IPS-20b (cell line): ENCODE data around the gene TRAPPC6A.

ENCODE experiments used
- H3K27ac ChIP-seq: one replicate; pipeline ENCODE4 v1.5.1; 2013; ENCODE audit warnings: low read length
- H3K27me3 ChIP-seq: 2 replicates; pipeline ENCODE4 v1.6.1; 2013; ENCODE audit warnings: mild to moderate bottlenecking, low read length, inconsistent platforms; ENCODE audit not compliant: insufficient read depth
- H3K36me3 ChIP-seq: 2 replicates; pipeline ENCODE4 v1.6.1; 2013; ENCODE audit warnings: low read depth, mild to moderate bottlenecking, inconsistent platforms, low read length, moderate library complexity; ENCODE audit not compliant: insufficient read depth
- H3K4me1 ChIP-seq: 2 replicates; pipeline ENCODE4 v1.6.1; 2013; ENCODE audit warnings: mild to moderate bottlenecking, control low read depth, inconsistent platforms, low read length, moderate library complexity; ENCODE audit not compliant: insufficient read depth
- H3K4me3 ChIP-seq: 2 replicates; pipeline ENCODE4 v1.5.1; 2013; ENCODE audit warnings: mild to moderate bottlenecking, low read length, inconsistent platforms
- H3K9ac ChIP-seq: 2 replicates; pipeline ENCODE4 v1.6.1; 2013; ENCODE audit warnings: low read depth, mild to moderate bottlenecking, inconsistent platforms, low read length, moderate library complexity
- H3K9me3 ChIP-seq: 2 replicates; pipeline ENCODE4 v1.6.1; 2013; ENCODE audit warnings: mild to moderate bottlenecking, low read depth, low read length, inconsistent platforms; ENCODE audit not compliant: insufficient read depth

Gene TRAPPC6A

DNA sequence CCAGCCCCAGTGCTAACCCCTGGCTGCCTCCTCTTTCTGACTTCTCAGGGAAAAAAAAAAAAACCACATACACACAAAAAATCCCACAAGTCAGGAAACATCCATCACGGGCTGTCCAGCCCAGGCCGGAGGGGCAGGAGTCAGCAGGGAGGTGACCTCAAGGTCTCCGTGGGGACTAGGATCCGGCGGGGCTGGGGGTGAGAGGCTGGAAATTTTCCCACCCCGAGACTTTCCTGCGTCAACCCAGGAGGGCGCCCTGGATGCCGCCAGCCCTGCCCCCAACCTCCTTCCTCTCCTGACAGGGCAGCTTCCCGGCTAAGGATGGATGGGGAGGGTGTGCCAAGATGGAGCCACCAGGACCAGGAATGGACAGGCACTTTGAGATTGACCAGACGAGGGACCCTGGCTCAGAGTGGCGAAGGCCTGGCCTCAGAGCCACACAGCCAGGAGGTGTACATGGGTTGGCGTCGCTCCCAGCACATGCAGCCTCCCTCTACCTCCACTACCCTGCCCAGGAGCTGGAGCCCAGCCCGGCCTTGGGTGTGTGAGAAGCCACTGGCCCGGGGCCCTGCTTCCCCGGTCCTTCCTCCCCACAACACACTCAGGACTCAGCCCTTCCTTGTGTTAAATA is 33.8 kb upstream of the TRAPPC6A start:
- Histone ChIP-seq H3K9me3 (no peaks in the 10 kb centered on the region), H3K27me3 (peaks cover 34% of the 10 kb centered on the region), H3K4me3 (no peak overlapping the region), H3K9ac (no peak overlapping the region), H3K4me1 (no peaks in the 10 kb centered on the region; the same call in 1 of the 2 replicates), H3K27ac (no peak overlapping the region), H3K36me3 (no peaks in the 10 kb centered on the region)

GRCh38 chr19:45206328-45206727 is 28.3 kb upstream of the TRAPPC6A start:
- no peaks in the 10 kb centered on the region for H3K9me3 ChIP-seq
- H3K9ac ChIP-seq = no peak overlapping the region
- H3K36me3 ChIP-seq = no peaks in the 10 kb centered on the region
- no peaks in the 10 kb centered on the region for H3K4me1 ChIP-seq
- H3K27ac ChIP-seq = no peak overlapping the region
- H3K27me3 ChIP-seq = peaks cover 4% of the 10 kb centered on the region; the same call in 1 of the 2 replicates
- no peak overlapping the region for H3K4me3 ChIP-seq

DNA sequence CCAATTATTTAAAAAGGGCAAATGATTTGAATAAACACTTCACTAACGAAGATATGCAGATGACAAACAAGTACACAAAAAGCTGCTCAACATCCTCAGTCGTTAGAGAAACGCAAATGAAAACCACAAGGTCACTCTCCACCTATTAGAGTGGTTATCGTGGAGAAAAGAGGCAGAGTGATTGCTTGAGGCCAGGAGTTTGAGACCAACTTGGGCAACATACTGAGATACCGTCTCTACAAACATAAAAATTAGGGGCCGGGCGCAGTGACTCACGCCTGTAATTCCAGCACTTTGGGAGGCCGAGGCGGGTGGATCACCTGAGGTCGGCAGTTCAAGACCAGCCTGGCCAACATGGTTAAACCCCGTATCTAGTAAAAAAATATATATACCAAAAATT is 27.8 kb upstream of the TRAPPC6A start:
- Histone ChIP-seq H3K9me3 (no peaks in the 10 kb centered on the region), H3K9ac (no peak overlapping the region), H3K36me3 (no peaks in the 10 kb centered on the region), H3K27ac (no peak overlapping the region), H3K4me1 (no peaks in the 10 kb centered on the region), H3K27me3 (peaks cover 3% of the 10 kb centered on the region; the same call in 1 of the 2 replicates), H3K4me3 (no peak overlapping the region)

DNA sequence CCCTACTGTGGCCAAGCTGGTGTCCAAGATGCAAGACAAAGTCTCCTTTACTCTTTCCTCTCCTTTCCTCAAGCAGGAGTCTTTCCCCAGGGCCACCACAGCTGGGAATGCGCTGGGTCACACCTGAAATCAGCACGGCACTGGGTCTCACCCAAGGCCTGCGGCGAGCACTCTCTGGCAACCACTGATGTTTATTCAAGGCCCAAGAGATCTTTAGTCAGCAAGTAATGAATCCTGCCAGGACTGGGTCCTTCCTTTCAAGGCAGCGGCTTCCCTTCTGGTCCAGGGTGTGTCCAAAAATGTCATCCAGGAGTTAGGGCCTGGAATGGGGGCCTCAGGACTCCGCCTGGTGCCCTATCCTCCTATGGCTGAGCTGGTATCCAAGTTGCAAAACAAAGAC is 24.6 kb upstream of the TRAPPC6A start:
- Histone ChIP-seq H3K27ac (no peak overlapping the region), H3K4me1 (no peaks in the 10 kb centered on the region), H3K4me3 (no peak overlapping the region), H3K9me3 (no peaks in the 10 kb centered on the region), H3K36me3 (no peaks in the 10 kb centered on the region), H3K9ac (no peak overlapping the region), H3K27me3 (no peaks in the 10 kb centered on the region)

DNA sequence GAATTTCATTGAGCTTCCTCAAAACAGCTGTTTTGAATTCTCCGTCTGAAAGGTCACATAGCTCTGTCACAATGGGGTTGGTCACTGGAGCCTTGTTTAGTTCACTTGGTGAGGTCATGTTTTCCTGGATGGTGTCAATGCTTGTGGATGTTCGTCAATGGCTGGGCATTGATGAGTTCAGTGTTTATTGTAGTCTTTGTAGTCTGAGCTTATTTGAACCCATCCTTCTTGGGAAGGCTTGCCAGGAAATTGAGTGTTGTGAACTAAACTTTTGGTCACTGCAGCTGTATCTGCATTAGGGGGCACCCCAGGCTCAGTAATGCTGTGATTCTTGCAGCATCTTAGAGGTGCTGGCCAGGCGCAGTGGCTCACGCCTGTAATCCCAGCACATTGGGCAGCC is 22.5 kb upstream of the TRAPPC6A start:
- Histone ChIP-seq H3K27me3 (no peaks in the 10 kb centered on the region), H3K9ac (no peak overlapping the region), H3K36me3 (no peaks in the 10 kb centered on the region), H3K4me1 (no peaks in the 10 kb centered on the region), H3K27ac (no peak overlapping the region), H3K4me3 (no peak overlapping the region), H3K9me3 (no peaks in the 10 kb centered on the region)

GRCh38 chr19:45195764-45196163 is 17.7 kb upstream of the TRAPPC6A start:
- no peaks in the 10 kb centered on the region for H3K36me3 ChIP-seq
- no peak overlapping the region for H3K9ac ChIP-seq
- H3K9me3 ChIP-seq = no peaks in the 10 kb centered on the region
- H3K27ac ChIP-seq = no peak overlapping the region
- no peaks in the 10 kb centered on the region for H3K27me3 ChIP-seq
- H3K4me1 ChIP-seq = no peaks in the 10 kb centered on the region
- H3K4me3 ChIP-seq = no peak overlapping the region

GRCh38 chr19:45191375-45191774 is 13.3 kb upstream of the TRAPPC6A start:
- no peak overlapping the region for H3K4me3 ChIP-seq
- no peaks in the 10 kb centered on the region for H3K4me1 ChIP-seq
- no peaks in the 10 kb centered on the region for H3K9me3 ChIP-seq
- no peak overlapping the region for H3K9ac ChIP-seq
- H3K36me3 ChIP-seq = no peaks in the 10 kb centered on the region
- no peak overlapping the region for H3K27ac ChIP-seq
- no peaks in the 10 kb centered on the region for H3K27me3 ChIP-seq

- Histone ChIP-seq H3K4me1 (no peaks in the 10 kb centered on the region), H3K4me3 (no peak overlapping the region), H3K36me3 (no peaks in the 10 kb centered on the region), H3K27ac (no peak overlapping the region), H3K9ac (no peak overlapping the region), H3K9me3 (no peaks in the 10 kb centered on the region), H3K27me3 (no peaks in the 10 kb centered on the region)
Observed at GRCh38 chr19:45189971-45190370, 11.9 kb upstream of the TRAPPC6A start.

GRCh38 chr19:45187421-45188100 is 9.5 kb upstream of the TRAPPC6A start:
- no peaks in the 10 kb centered on the region for H3K36me3 ChIP-seq
- H3K4me1 ChIP-seq = no peaks in the 10 kb centered on the region
- no peak overlapping the region for H3K27ac ChIP-seq
- no peaks in the 10 kb centered on the region for H3K9me3 ChIP-seq
- no peak overlapping the region for H3K4me3 ChIP-seq
- no peaks in the 10 kb centered on the region for H3K27me3 ChIP-seq
- no peak overlapping the region for H3K9ac ChIP-seq

DNA sequence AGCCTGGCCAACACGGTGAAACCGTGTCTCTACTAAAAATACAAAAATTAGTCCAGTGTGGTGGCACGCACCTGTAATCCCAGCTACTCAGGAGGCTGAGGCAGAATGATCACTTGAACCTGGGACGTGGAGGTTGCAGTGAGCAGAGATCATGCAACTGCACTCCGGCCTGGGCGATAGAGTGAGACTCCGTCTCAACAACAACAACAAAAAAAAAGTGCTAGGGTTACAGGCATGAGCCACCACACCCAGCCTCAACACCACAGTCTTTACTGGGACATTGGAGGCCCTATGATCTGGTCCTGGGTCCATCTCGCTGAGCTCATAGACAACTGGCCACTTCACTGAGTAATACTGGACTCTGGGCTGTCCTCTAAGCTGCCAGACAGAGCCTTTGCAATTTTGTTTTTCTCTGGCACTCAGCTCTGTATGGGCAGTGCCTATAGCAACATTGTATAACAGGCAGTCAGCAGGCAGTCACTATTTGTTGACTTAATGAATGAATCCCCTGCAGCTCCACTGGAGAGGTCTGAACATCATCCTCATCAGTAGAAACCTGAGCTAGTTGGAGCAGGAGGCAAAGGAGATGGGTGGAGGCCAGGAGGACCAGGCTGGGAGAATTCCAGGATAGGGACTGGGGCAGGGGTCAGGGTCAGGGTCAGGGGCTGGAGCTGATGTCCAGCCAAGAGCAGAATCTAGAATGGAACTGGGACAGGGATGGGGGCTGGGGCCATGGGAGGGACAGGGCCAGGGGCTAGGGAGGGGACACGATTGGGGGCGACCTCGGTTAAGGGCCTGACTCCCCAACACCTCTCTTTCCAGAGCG is 8.7 kb upstream of the TRAPPC6A start:
- no peak overlapping the region for H3K4me3 ChIP-seq
- H3K4me1 ChIP-seq = no peaks in the 10 kb centered on the region
- no peaks in the 10 kb centered on the region for H3K27me3 ChIP-seq
- no peaks in the 10 kb centered on the region for H3K36me3 ChIP-seq
- no peak overlapping the region for H3K9ac ChIP-seq
- H3K27ac ChIP-seq = no peak overlapping the region
- H3K9me3 ChIP-seq = no peaks in the 10 kb centered on the region

- Histone ChIP-seq H3K9me3 (no peaks in the 10 kb centered on the region), H3K4me1 (no peaks in the 10 kb centered on the region), H3K27ac (no peak overlapping the region), H3K36me3 (no peaks in the 10 kb centered on the region), H3K9ac (no peak overlapping the region), H3K27me3 (peaks cover 8% of the 10 kb centered on the region; the same call in 1 of the 2 replicates), H3K4me3 (no peak overlapping the region)
Observed at GRCh38 chr19:45184115-45184514, 6.1 kb upstream of the TRAPPC6A start.

GRCh38 chr19:45182758-45183157 is 4.7 kb upstream of the TRAPPC6A start:
- Histone ChIP-seq H3K27ac (no peak overlapping the region), H3K36me3 (no peaks in the 10 kb centered on the region), H3K4me3 (no peak overlapping the region), H3K9ac (no peak overlapping the region), H3K4me1 (no peaks in the 10 kb centered on the region), H3K27me3 (peaks cover 8% of the 10 kb centered on the region; the same call in 1 of the 2 replicates), H3K9me3 (no peaks in the 10 kb centered on the region)
